ENCODE data around the gene TEAD4. TPM values are rescaled to one million over a fixed set of nuclear protein-coding genes. Genes with fewer than 3 reads are reported as not detected.
A peak's percentile ranks its signal among the peaks of the same experiment; 100 is the strongest.

The TEAD4 gene
- total RNA-seq, 1 donor from 2014 or later, result 4.2 TPM

DNA sequence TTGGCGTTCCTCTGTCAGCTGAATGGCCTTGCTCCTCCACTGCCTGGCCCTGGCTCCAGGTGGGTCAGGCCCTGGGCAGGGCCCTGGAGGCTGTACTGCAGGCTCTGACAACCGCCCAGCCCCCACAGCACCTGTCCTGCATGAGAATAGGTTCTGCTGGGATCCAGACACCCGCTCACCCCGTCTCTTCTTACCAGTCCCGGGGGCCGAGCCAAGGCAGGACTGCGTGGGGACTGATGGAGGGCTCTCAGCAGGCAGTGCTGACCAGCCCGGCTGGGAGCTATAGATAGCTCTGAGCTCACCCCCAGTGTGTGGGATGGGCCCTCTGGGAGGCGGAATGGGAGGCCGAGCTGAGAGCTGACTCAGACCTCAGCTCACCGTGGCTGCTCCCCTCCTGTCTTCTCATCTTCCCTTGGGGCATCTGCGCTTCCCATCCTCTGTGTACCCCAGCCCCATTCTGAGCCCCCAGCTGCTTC, 39.6 kb downstream of the TEAD4 start:
- H3K36me3 ChIP-seq (ENCODE audit: control insufficient read depth, insufficient read depth, low read length), result no peaks in the 10 kb centered on the region

DNA sequence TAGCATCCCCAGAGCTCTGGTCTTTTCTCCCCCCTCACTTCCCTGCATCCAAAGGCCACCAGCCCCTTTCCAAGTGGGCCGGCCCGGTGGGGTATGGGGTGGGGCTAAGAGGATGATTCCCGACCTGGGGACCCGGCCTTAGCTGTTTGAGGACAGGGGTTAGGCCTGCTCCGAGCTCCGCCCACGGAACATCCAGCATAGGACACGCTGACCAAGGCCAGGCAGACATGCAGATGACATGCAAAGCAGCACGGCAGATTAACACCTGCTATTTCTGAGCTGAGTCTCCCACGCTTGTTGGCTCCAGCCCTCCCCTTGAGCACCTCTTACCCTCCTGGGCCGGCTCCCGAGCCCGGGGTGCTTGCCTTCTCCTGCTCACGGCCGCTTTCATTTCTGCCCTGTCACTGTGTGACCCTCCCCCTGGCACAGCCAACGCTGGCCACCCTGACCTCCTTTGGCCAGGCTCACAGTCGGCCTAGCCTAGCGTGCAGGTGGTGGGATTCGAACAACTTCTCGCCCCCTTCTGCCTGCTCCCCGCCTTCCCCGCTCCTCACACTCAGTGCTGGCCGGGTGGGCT, 40.2 kb downstream of the TEAD4 start:
- Histone ChIP-seq H3K27me3 (ENCODE audit: control insufficient read depth, insufficient read depth, low read length) (no peaks in the 10 kb centered on the region), H3K4me3 (ENCODE audit: low read depth, low read length) (no peak overlapping the region), H3K36me3 (ENCODE audit: control insufficient read depth, insufficient read depth, low read length) (no peaks in the 10 kb centered on the region)
- FAIRE-seq (no peak), DNase-seq (ENCODE audit: low read depth) (no peak)
- TF ChIP-seq, protein P1, sequence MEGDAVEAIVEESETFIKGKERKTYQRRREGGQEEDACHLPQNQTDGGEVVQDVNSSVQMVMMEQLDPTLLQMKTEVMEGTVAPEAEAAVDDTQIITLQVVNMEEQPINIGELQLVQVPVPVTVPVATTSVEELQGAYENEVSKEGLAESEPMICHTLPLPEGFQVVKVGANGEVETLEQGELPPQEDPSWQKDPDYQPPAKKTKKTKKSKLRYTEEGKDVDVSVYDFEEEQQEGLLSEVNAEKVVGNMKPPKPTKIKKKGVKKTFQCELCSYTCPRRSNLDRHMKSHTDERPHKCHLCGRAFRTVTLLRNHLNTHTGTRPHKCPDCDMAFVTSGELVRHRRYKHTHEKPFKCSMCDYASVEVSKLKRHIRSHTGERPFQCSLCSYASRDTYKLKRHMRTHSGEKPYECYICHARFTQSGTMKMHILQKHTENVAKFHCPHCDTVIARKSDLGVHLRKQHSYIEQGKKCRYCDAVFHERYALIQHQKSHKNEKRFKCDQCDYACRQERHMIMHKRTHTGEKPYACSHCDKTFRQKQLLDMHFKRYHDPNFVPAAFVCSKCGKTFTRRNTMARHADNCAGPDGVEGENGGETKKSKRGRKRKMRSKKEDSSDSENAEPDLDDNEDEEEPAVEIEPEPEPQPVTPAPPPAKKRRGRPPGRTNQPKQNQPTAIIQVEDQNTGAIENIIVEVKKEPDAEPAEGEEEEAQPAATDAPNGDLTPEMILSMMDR (IDR thresholded peaks at IDR 0.05; ENCODE audit: insufficient read depth, low read length, severe bottlenecking), result no peak

More for the DNA sequence above, 39.6 kb downstream of the TEAD4 start:
- FAIRE-seq, result no peak
- no peak for DNase-seq (ENCODE audit: low read depth)
- TF ChIP-seq, protein P1 (IDR thresholded peaks at IDR 0.05; ENCODE audit: insufficient read depth, low read length, severe bottlenecking), result no peak
- Histone ChIP-seq H3K27me3 (ENCODE audit: control insufficient read depth, insufficient read depth, low read length) (no peaks in the 10 kb centered on the region), H3K4me3 (ENCODE audit: low read depth, low read length) (no peak overlapping the region)

DNA sequence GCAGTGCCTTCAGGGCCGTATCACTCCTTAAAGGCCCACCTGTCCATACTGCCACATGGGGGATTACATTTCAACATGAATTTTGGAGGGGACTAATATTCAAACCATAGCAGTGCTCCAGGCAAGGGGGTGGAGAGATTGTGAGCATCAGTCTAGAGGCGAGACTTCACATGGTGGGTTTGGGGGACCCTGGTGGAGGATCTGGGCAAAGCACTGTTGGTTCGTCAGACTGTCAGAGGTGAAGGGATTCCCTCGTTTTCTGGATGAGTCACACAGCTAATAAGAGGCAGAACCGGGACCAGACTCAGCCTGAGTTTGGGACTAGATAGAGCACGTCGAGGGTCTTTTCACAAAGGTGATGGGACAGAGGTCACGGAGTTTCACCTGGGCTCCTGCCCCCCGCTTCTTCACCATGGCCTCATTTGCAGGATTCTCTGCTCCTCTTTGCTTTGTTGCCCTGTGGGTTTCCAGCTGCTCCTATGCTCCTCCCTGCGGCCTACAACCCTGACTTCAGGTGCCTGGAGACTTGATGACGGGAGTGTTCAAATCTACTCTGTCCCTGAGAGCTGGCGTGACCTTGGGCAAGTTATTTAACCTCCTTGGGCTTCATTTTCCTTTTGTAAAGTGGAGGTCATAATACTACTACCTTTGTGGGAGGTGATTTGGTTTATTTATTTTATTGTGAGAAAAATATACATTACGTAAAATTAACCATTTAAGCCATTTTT, 41.5 kb downstream of the TEAD4 start:
- peak; percentile 76 for FAIRE-seq
- DNase-seq (ENCODE audit: low read depth), result no peak
- Histone ChIP-seq H3K4me3 (ENCODE audit: low read depth, low read length) (no peak overlapping the region), H3K36me3 (ENCODE audit: control insufficient read depth, insufficient read depth, low read length) (no peaks in the 10 kb centered on the region), H3K27me3 (ENCODE audit: control insufficient read depth, insufficient read depth, low read length) (no peaks in the 10 kb centered on the region)
- TF ChIP-seq, protein P1 (IDR thresholded peaks at IDR 0.05; ENCODE audit: insufficient read depth, low read length, severe bottlenecking), result peak; percentile 11

DNA sequence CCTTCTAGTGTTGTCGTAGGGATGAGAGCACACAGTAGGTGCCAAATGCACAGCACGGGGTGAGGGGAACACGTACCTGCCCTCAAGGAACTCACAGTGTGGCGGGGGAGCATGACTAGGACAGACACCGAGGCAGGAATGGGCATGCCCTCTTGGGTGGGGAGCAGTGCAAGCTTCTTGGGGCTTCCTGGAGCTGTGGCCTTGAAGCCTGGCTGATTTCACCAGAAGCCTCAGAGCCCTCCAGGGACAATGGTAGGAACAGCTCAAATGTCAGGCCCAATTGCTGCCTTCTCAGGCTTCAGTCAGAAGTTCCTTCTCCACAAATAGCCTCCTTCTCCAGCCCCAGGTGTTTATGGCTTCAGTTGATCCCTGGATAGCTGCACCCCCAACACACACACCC, 43.4 kb downstream of the TEAD4 start:
- DNase-seq (ENCODE audit: low read depth) (peak; percentile 67), FAIRE-seq (no peak)
- Histone ChIP-seq H3K4me3 (ENCODE audit: low read depth, low read length) (no peak overlapping the region), H3K27me3 (ENCODE audit: control insufficient read depth, insufficient read depth, low read length) (no peaks in the 10 kb centered on the region), H3K36me3 (ENCODE audit: control insufficient read depth, insufficient read depth, low read length) (no peaks in the 10 kb centered on the region)
- TF ChIP-seq, protein P1 (IDR thresholded peaks at IDR 0.05; ENCODE audit: insufficient read depth, low read length, severe bottlenecking), result no peak

DNA sequence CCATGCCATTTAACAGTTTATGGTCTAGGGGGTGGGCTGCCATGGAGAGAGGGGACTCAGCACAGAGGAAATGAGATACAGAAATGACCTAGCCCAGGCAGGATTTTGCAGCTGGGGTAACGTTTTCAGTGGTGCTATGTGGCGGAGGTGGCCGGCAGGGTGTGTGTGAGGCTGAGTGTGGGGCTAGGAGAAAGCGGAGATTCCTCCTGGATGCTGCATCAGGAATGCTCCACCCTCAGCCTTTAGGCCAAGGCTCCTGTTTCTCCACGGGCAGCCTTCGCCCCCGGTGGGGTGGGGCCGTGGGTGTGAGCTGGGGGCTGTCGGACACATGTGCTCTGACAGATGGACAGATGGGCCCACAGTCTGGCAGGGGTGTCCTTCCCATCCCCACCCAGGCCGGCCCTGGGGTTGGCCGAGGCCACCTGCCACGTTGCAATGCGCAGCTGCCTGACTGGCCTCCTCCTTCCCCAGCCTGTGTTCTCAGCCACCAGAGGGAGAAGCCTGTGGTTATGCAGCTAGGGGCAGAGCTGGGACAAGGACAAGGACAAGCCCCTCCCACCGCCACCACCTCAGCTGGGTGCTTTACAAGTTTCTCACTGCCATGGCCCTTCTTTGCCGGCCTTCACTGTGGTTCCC, 44.3 kb downstream of the TEAD4 start:
- FAIRE-seq, result no peak

More for the DNA sequence above, 44.3 kb downstream of the TEAD4 start:
- Histone ChIP-seq H3K27me3 (ENCODE audit: control insufficient read depth, insufficient read depth, low read length) (no peaks in the 10 kb centered on the region), H3K36me3 (ENCODE audit: control insufficient read depth, insufficient read depth, low read length) (no peaks in the 10 kb centered on the region), H3K4me3 (ENCODE audit: low read depth, low read length) (no peak overlapping the region)
- TF ChIP-seq, protein P1 (IDR thresholded peaks at IDR 0.05; ENCODE audit: insufficient read depth, low read length, severe bottlenecking), result no peak
- DNase-seq (ENCODE audit: low read depth), result no peak

Data from bronchial epithelial cell (primary cell).